Parathyroid adenoma (tissue), 2 donors: ENCODE measurements around the gene PDE4A.

Source experiments
- H2AFZ ChIP-seq: fragments of 300-600 bp; sonication (generic); one replicate; pipeline ENCODE4 v1.7.0; 2017; ENCODE audit warnings: antibody characterized with exemption, mild to moderate bottlenecking
- H3K27ac ChIP-seq: fragments of 300-600 bp; sonication (generic); one replicate; pipeline ENCODE4 v1.7.0; 2017
- H3K27me3 ChIP-seq: fragments of 300-600 bp; sonication (generic); one replicate; pipeline ENCODE4 v1.7.0; 2017; ENCODE audit warnings: low read length; ENCODE audit not compliant: control insufficient read depth, insufficient read depth
- H3K36me3 ChIP-seq: fragments of 300-600 bp; sonication (generic); one replicate; pipeline ENCODE4 v1.7.0; 2017; ENCODE audit warnings: low read length; ENCODE audit not compliant: control insufficient read depth, insufficient read depth
- H3K4me1 ChIP-seq: fragments of 300-600 bp; sonication (generic); one replicate; pipeline ENCODE4 v1.7.0; 2017; ENCODE audit warnings: control low read depth
- H3K4me2 ChIP-seq: fragments of 300-600 bp; sonication (generic); one replicate; pipeline ENCODE4 v1.7.0; 2017; ENCODE audit warnings: low read length
- H3K4me3 ChIP-seq: fragments of 300-600 bp; sonication (generic); one replicate; pipeline ENCODE4 v1.7.0; 2017; ENCODE audit warnings: low read depth, low read length
- H3K79me2 ChIP-seq: fragments of 300-600 bp; sonication (generic); one replicate; pipeline ENCODE4 v1.7.0; 2017; ENCODE audit warnings: control low read depth
- H3K9ac ChIP-seq: fragments of 300-600 bp; sonication (generic); one replicate; pipeline ENCODE4 v1.7.0; 2017; ENCODE audit warnings: mild to moderate bottlenecking
- H3K9me3 ChIP-seq: fragments of 300-600 bp; sonication (generic); one replicate; pipeline ENCODE4 v1.7.0; 2017; ENCODE audit warnings: low read length; ENCODE audit not compliant: control insufficient read depth
- CTCF ChIP-seq: fragments of 300-600 bp; sonication (generic); IDR thresholded peaks from one replicate; pipeline ENCODE4 v1.7.0; 2017; ENCODE audit warnings: antibody characterized with exemption, mild to moderate bottlenecking
- donor health status: primary hyperparathyroidism.

Gene PDE4A

GRCh38 chr19:10419200-10419645 lies 1.1 kb upstream of the PDE4A start:
- Histone ChIP-seq H3K9me3 (no peaks in the 10 kb centered on the region), H3K9ac (no peak overlapping the region), H3K4me3 (no peak overlapping the region), H3K36me3 (no peaks in the 10 kb centered on the region), H2AFZ (no peak overlapping the region), H3K4me1 (peaks cover 21% of the 10 kb centered on the region), H3K27me3 (no peaks in the 10 kb centered on the region), H3K4me2 (peak overlapping the region; percentile 15), H3K79me2 (no peaks in the 10 kb centered on the region), H3K27ac (no peak overlapping the region)
- TF ChIP-seq CTCF: no peak

GRCh38 chr19:10419646-10420443 lies 493 bp upstream of the PDE4A start:
- Histone ChIP-seq H3K27ac (no peak overlapping the region), H2AFZ (no peak overlapping the region), H3K79me2 (no peaks in the 10 kb centered on the region), H3K36me3 (no peaks in the 10 kb centered on the region), H3K9ac (no peak overlapping the region), H3K9me3 (no peaks in the 10 kb centered on the region), H3K4me1 (peaks cover 21% of the 10 kb centered on the region), H3K4me2 (peak overlapping the region; percentile 15), H3K4me3 (no peak overlapping the region), H3K27me3 (no peaks in the 10 kb centered on the region)
- no peak for TF ChIP-seq CTCF

DNA sequence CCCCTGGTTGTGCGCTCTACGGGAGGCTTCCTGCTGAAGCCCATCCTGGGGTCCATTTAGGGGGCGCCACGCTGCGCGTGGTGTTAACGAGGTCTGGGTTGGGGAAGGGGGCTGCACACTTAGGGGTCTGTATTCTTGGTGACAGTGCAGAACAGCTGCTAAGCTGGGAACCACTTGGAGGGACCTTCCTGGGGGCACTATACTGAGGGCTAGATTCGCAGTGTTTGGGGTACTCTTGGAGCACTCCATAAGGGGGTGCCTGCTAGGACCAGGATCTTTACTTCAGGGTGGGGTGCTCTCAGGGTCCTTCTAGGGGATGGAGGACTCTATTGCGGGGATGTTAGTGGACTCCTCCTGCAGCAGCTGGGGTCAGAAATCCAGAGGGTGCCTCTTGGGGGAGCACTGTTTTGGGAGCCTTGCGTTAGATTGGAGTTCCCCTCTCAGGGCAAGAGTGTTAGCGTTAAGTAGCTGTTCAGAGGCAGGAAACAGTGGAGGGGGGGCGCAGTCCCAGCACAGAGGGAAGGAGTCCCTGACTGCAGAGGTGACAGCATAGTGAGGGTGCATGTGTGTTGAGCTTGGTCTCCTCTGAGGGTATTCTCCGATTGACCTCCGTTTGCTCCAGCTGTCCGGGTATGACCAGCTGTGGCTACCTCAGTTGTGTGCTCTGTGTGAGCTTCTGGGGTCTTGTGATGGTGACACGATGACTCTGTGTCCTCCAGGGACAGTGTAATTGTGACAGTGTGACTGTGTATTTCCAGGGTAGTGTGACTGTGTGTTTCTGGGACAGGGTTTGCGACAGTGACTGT lies 1.1 kb downstream of the PDE4A start:
- Histone ChIP-seq H3K79me2 (no peaks in the 10 kb centered on the region), H3K36me3 (no peaks in the 10 kb centered on the region), H3K9me3 (no peaks in the 10 kb centered on the region), H3K27ac (no peak overlapping the region), H3K27me3 (no peaks in the 10 kb centered on the region), H3K4me1 (peaks cover 18% of the 10 kb centered on the region), H3K9ac (no peak overlapping the region), H2AFZ (no peak overlapping the region), H3K4me2 (no peak overlapping the region), H3K4me3 (no peak overlapping the region)
- no peak for TF ChIP-seq CTCF

GRCh38 chr19:10422046-10422461 lies 1.7 kb downstream of the PDE4A start:
- Histone ChIP-seq H3K79me2 (no peaks in the 10 kb centered on the region), H3K9ac (no peak overlapping the region), H3K4me2 (no peak overlapping the region), H3K27ac (no peak overlapping the region), H2AFZ (no peak overlapping the region), H3K9me3 (no peaks in the 10 kb centered on the region), H3K4me1 (peaks cover 12% of the 10 kb centered on the region), H3K27me3 (no peaks in the 10 kb centered on the region), H3K4me3 (no peak overlapping the region), H3K36me3 (no peaks in the 10 kb centered on the region)
- TF ChIP-seq CTCF: no peak
